Endothelial cell (in vitro differentiated cells): ENCODE measurements around the gene ATXN7L1. TPM values are rescaled to one million over a fixed set of nuclear protein-coding genes. Genes with fewer than 3 reads are reported as not detected.
A peak's percentile ranks its signal among the peaks of the same experiment; 100 is the strongest.

Experiments used
- DNase-seq: peaks from one replicate; pipeline ENCODE4 v3.0.0; 2021; ENCODE audit warnings: low spot score
- H3K27ac Mint-ChIP-seq: one replicate; pipeline ENCODE4 v1.8.0; 2021; ENCODE audit warnings: mixed read lengths, inconsistent platforms; ENCODE audit not compliant: unreplicated experiment
- H3K27me3 Mint-ChIP-seq: one replicate; pipeline ENCODE4 v1.8.0; 2021; ENCODE audit warnings: mild to moderate bottlenecking, moderate library complexity, mixed read lengths, inconsistent platforms; ENCODE audit not compliant: unreplicated experiment
- H3K36me3 Mint-ChIP-seq: one replicate; pipeline ENCODE4 v1.8.0; 2021; ENCODE audit warnings: mild to moderate bottlenecking, low read depth, mixed read lengths, inconsistent platforms; ENCODE audit not compliant: unreplicated experiment
- H3K4me1 Mint-ChIP-seq: one replicate; pipeline ENCODE4 v1.8.0; 2021; ENCODE audit warnings: mild to moderate bottlenecking, mixed read lengths, inconsistent platforms; ENCODE audit not compliant: unreplicated experiment
- H3K4me3 Mint-ChIP-seq: one replicate; pipeline ENCODE4 v1.8.0; 2021; ENCODE audit warnings: mild to moderate bottlenecking, mixed read lengths, inconsistent platforms; ENCODE audit not compliant: unreplicated experiment
- H3K9me3 Mint-ChIP-seq: one replicate; pipeline ENCODE4 v1.8.0; 2021; ENCODE audit warnings: mixed read lengths, inconsistent platforms; ENCODE audit not compliant: unreplicated experiment
- total RNA-seq: library from RNA; stranded (reverse); fragmentation: NEBNext Ultra II Directional; extraction: Animal tissue kit (Norgen Biotek cat#: 25700); gene quantifications from one replicate; pipeline ENCODE4 v1.2.1, GENCODE V29; 2021; ENCODE audit not compliant: unreplicated experiment
- TF ChIP-seq, protein P1 (sequence below): fragments of 200-600 bp; sonication (generic); IDR thresholded peaks from one replicate; pipeline ENCODE4 v1.5.0; 2021; ENCODE audit warnings: antibody characterized with exemption; ENCODE audit not compliant: unreplicated experiment

Gene ATXN7L1
- total RNA-seq, 1 donor from 2014 or later: 18.4 TPM

GRCh38 chr7:105860793-105861192 is 15.6 kb downstream of the ATXN7L1 start:
- no peak for DNase-seq
- Mint-ChIP-seq H3K4me3 (no peak overlapping the region), H3K4me1 (peaks cover 8% of the 10 kb centered on the region), H3K27me3 (peaks cover 3% of the 10 kb centered on the region), H3K27ac (no peak overlapping the region), H3K9me3 (no peaks in the 10 kb centered on the region), H3K36me3 (no peaks in the 10 kb centered on the region)
- TF ChIP-seq, protein P1, sequence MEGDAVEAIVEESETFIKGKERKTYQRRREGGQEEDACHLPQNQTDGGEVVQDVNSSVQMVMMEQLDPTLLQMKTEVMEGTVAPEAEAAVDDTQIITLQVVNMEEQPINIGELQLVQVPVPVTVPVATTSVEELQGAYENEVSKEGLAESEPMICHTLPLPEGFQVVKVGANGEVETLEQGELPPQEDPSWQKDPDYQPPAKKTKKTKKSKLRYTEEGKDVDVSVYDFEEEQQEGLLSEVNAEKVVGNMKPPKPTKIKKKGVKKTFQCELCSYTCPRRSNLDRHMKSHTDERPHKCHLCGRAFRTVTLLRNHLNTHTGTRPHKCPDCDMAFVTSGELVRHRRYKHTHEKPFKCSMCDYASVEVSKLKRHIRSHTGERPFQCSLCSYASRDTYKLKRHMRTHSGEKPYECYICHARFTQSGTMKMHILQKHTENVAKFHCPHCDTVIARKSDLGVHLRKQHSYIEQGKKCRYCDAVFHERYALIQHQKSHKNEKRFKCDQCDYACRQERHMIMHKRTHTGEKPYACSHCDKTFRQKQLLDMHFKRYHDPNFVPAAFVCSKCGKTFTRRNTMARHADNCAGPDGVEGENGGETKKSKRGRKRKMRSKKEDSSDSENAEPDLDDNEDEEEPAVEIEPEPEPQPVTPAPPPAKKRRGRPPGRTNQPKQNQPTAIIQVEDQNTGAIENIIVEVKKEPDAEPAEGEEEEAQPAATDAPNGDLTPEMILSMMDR: no peak

DNA sequence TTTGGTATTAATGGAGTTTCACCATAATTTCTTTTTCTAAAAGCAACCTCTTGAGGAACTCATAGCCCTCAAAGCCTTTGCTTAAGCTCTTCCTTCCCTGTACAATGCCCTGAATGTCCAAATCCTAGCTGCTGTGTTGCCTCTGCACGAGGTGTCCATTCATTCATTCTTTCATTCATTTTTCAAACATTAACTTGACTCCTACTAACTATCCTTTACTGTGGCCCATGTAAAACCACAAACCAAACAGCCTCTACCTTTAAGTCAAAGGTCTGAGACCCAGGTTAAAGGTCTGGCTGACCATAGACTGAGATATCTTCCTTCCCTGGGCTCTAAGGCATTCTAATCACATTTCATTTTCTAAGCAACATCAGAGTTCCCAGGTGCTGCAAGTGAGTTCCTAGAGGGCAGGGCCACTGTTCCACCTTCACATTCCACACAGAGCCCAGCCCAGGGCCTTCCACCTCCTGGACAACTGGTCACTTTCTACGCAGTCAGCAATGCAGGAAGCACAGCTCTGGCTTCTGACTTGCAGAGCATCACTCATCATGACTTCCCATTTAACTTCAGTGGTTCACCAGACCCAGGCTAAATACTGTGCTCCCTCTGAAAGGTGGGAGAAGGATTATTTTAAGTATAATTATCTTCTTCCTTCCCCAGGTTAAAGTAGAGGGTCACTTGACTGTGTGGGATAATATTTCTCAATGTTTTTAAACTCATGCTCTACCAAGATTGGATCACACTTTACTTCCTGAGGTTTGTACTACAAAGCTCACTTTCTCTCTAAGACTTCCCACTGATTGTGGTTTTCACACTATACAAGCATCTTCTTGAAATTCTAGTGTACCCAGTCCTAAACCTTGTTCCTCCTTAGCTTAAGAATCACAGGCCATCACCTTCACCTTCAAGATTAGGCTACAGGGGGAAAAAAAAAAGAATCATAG is 19.1 kb downstream of the ATXN7L1 start:
- H3K27me3 Mint-ChIP-seq: peaks cover 3% of the 10 kb centered on the region
- peaks cover 7% of the 10 kb centered on the region for H3K36me3 Mint-ChIP-seq
- DNase-seq: no peak
- no peak overlapping the region for H3K4me3 Mint-ChIP-seq
- TF ChIP-seq, protein P1: no peak
- peaks cover 23% of the 10 kb centered on the region for H3K4me1 Mint-ChIP-seq
- H3K27ac Mint-ChIP-seq: no peak overlapping the region
- no peaks in the 10 kb centered on the region for H3K9me3 Mint-ChIP-seq

- H3K4me3 Mint-ChIP-seq: no peak overlapping the region
- TF ChIP-seq, protein P1: no peak
- no peak for DNase-seq
- H3K27me3 Mint-ChIP-seq: peaks cover 6% of the 10 kb centered on the region
- peak overlapping the region; percentile 39 for H3K27ac Mint-ChIP-seq
- H3K36me3 Mint-ChIP-seq: peaks cover 20% of the 10 kb centered on the region
- H3K9me3 Mint-ChIP-seq: no peaks in the 10 kb centered on the region
- H3K4me1 Mint-ChIP-seq: peaks cover 49% of the 10 kb centered on the region
These were observed 21.9 kb downstream of the ATXN7L1 start for GRCh38 chr7:105854498-105854897.

DNA sequence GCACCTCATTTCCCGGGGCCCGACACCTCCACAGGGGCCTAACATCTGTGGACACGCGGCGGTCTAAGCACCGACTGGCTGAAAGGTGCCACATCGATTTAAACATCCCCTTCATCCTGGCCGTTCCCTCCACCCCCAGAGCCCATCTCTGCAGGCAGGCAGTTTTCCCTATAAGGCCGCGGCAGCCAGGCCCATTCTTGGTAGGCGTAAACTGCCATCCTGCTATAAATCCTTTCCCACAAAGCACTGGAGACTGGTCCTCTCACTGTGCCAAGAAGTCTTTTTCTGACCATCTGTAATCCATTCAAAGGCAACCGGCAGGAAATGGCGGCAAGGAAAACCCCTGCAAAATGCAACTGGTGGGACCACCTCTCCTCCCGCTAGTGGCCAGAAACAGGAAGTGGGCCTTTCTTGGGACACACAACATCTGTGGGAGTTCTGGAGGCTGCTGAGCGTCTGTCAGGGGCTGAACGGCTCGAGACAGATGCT is 22.4 kb downstream of the ATXN7L1 start:
- TF ChIP-seq, protein P1: no peak
- H3K4me1 Mint-ChIP-seq: peaks cover 54% of the 10 kb centered on the region
- H3K36me3 Mint-ChIP-seq: peaks cover 20% of the 10 kb centered on the region
- peaks cover 6% of the 10 kb centered on the region for H3K27me3 Mint-ChIP-seq
- DNase-seq: peak; percentile 22
- no peaks in the 10 kb centered on the region for H3K9me3 Mint-ChIP-seq
- H3K4me3 Mint-ChIP-seq: no peak overlapping the region
- H3K27ac Mint-ChIP-seq: peak overlapping the region; percentile 39

- Mint-ChIP-seq H3K4me3 (peak overlapping the region; percentile 22), H3K27ac (peak overlapping the region; percentile 43), H3K4me1 (peaks cover 56% of the 10 kb centered on the region), H3K27me3 (peaks cover 6% of the 10 kb centered on the region), H3K36me3 (peaks cover 26% of the 10 kb centered on the region), H3K9me3 (no peaks in the 10 kb centered on the region)
- no peak for DNase-seq
- TF ChIP-seq, protein P1: no peak
These were observed 25.3 kb downstream of the ATXN7L1 start for GRCh38 chr7:105851064-105851463.
